HAP-1 (cell line): ENCODE measurements around the gene RAB37.
A peak's percentile ranks its signal among the peaks of the same experiment; 100 is the strongest.

Source experiments
- DNase-seq, 2 experiments: peaks; one replicate each; pipeline ENCODE4 v3.0.0-alpha.2; 2016 to 2020; ENCODE audit warnings: low spot score in 2 of 2
- H3K27me3 ChIP-seq: fragments of 250-450 bp; sonication (Bioruptor Pico); 2 replicates; pipeline ENCODE4 v1.5.1; 2020; ENCODE audit warnings: low read depth, mild to moderate bottlenecking, moderate library complexity
- H3K36me3 ChIP-seq: fragments of 250-450 bp; sonication (Bioruptor Pico); replicated peaks from 2 replicates; pipeline ENCODE4 v1.5.1; 2020; ENCODE audit warnings: mild to moderate bottlenecking
- H3K4me1 ChIP-seq: fragments of 250-450 bp; sonication (Bioruptor Pico); 2 replicates; pipeline ENCODE4 v1.5.1; 2020; ENCODE audit warnings: mild to moderate bottlenecking
- H3K4me3 ChIP-seq: fragments of 250-450 bp; sonication (Bioruptor Pico); 2 replicates; pipeline ENCODE4 v1.5.1; 2020; ENCODE audit warnings: mild to moderate bottlenecking, moderate library complexity
- H3K9me3 ChIP-seq: fragments of 250-450 bp; sonication (Bioruptor Pico); 2 replicates; pipeline ENCODE4 v1.5.1; 2020; ENCODE audit warnings: mild to moderate bottlenecking, moderate library complexity
- in situ Hi-C: fragments of 300-500 bp; cut with MboI; formaldehyde crosslinking; loops from 3 replicates; pipeline ENCODE4 v1.14.3; 2020; ENCODE audit warnings: low sequenced_read_pairs, inconsistent platforms, mixed read lengths

Gene RAB37

GRCh38 chr17:74766413-74766812 lies 29.4 kb downstream of the RAB37 start:
- Histone ChIP-seq H3K4me1 (no peaks in the 10 kb centered on the region), H3K36me3 (peaks cover 12% of the 10 kb centered on the region), H3K9me3 (no peaks in the 10 kb centered on the region), H3K4me3 (no peak overlapping the region), H3K27me3 (no peaks in the 10 kb centered on the region)
- no peak for DNase-seq
- in situ Hi-C loops, result no loop called here

- no peaks in the 10 kb centered on the region for H3K4me1 ChIP-seq
- no peak for DNase-seq
- no peaks in the 10 kb centered on the region for H3K9me3 ChIP-seq
- H3K36me3 ChIP-seq, result peaks cover 19% of the 10 kb centered on the region
- in situ Hi-C loops, result no loop called here
- no peak overlapping the region for H3K4me3 ChIP-seq
- H3K27me3 ChIP-seq, result no peaks in the 10 kb centered on the region
Observed at GRCh38 chr17:74767111-74767516, 30.1 kb downstream of the RAB37 start.

- Histone ChIP-seq H3K4me3 (no peak overlapping the region), H3K27me3 (no peaks in the 10 kb centered on the region), H3K9me3 (no peaks in the 10 kb centered on the region), H3K36me3 (peaks cover 30% of the 10 kb centered on the region), H3K4me1 (no peaks in the 10 kb centered on the region)
- DNase-seq, result no peak
- in situ Hi-C loops, result no loop called here
Observed at GRCh38 chr17:74768069-74768762, 31.2 kb downstream of the RAB37 start.

- H3K4me3 ChIP-seq, result no peak overlapping the region
- no peak for DNase-seq
- in situ Hi-C loops, result no loop called here
- H3K4me1 ChIP-seq, result no peaks in the 10 kb centered on the region
- no peaks in the 10 kb centered on the region for H3K27me3 ChIP-seq
- peaks cover 35% of the 10 kb centered on the region for H3K36me3 ChIP-seq
- H3K9me3 ChIP-seq, result no peaks in the 10 kb centered on the region
Observed at GRCh38 chr17:74768763-74769114, 31.7 kb downstream of the RAB37 start.

GRCh38 chr17:74769266-74769855 lies 32.3 kb downstream of the RAB37 start:
- Histone ChIP-seq H3K36me3 (peaks cover 38% of the 10 kb centered on the region), H3K9me3 (no peaks in the 10 kb centered on the region), H3K4me3 (no peak overlapping the region), H3K27me3 (no peaks in the 10 kb centered on the region), H3K4me1 (no peaks in the 10 kb centered on the region)
- in situ Hi-C loops, result no loop called here
- no peak for DNase-seq

- peaks cover 38% of the 10 kb centered on the region for H3K36me3 ChIP-seq
- no peaks in the 10 kb centered on the region for H3K9me3 ChIP-seq
- DNase-seq, result no peak
- no peak overlapping the region for H3K4me3 ChIP-seq
- no peaks in the 10 kb centered on the region for H3K27me3 ChIP-seq
- in situ Hi-C loops, result no loop called here
- H3K4me1 ChIP-seq, result no peaks in the 10 kb centered on the region
Observed at GRCh38 chr17:74769856-74770497, 32.9 kb downstream of the RAB37 start.

GRCh38 chr17:74770498-74771318 lies 33.7 kb downstream of the RAB37 start:
- no peaks in the 10 kb centered on the region; the same call in 1 of the 2 replicates for H3K4me1 ChIP-seq
- H3K9me3 ChIP-seq, result no peaks in the 10 kb centered on the region
- no peak overlapping the region for H3K4me3 ChIP-seq
- DNase-seq, result peak in 1 of 2 experiments; percentile 50
- in situ Hi-C loops, result no loop called here
- no peaks in the 10 kb centered on the region for H3K27me3 ChIP-seq
- peaks cover 38% of the 10 kb centered on the region for H3K36me3 ChIP-seq

- in situ Hi-C loops, result no loop called here
- H3K9me3 ChIP-seq, result no peaks in the 10 kb centered on the region
- peaks cover 38% of the 10 kb centered on the region for H3K36me3 ChIP-seq
- no peak overlapping the region for H3K4me3 ChIP-seq
- DNase-seq, result no peak
- no peaks in the 10 kb centered on the region for H3K27me3 ChIP-seq
- H3K4me1 ChIP-seq, result no peaks in the 10 kb centered on the region; the same call in 1 of the 2 replicates
Observed at GRCh38 chr17:74771319-74771914, 34.4 kb downstream of the RAB37 start.

GRCh38 chr17:74772053-74772452 lies 35.0 kb downstream of the RAB37 start:
- peaks cover 2% of the 10 kb centered on the region for H3K4me1 ChIP-seq
- no peaks in the 10 kb centered on the region for H3K9me3 ChIP-seq
- DNase-seq, result no peak
- in situ Hi-C loops, result no loop called here
- H3K4me3 ChIP-seq, result no peak overlapping the region
- H3K36me3 ChIP-seq, result peaks cover 38% of the 10 kb centered on the region
- no peaks in the 10 kb centered on the region for H3K27me3 ChIP-seq

- Histone ChIP-seq H3K4me3 (no peak overlapping the region), H3K36me3 (peaks cover 38% of the 10 kb centered on the region), H3K27me3 (no peaks in the 10 kb centered on the region), H3K9me3 (no peaks in the 10 kb centered on the region), H3K4me1 (peaks cover 5% of the 10 kb centered on the region)
- in situ Hi-C loops, result no loop called here
- no peak for DNase-seq
Observed at GRCh38 chr17:74773414-74773813, 36.4 kb downstream of the RAB37 start.

GRCh38 chr17:74773871-74774286 lies 36.8 kb downstream of the RAB37 start:
- Histone ChIP-seq H3K36me3 (peaks cover 38% of the 10 kb centered on the region), H3K9me3 (no peaks in the 10 kb centered on the region), H3K27me3 (no peaks in the 10 kb centered on the region), H3K4me3 (no peak overlapping the region), H3K4me1 (peaks cover 5% of the 10 kb centered on the region)
- in situ Hi-C loops, result no loop called here
- DNase-seq, result no peak

GRCh38 chr17:74775409-74776043 lies 38.5 kb downstream of the RAB37 start:
- Histone ChIP-seq H3K4me3 (peak overlapping the region; percentile 89), H3K36me3 (peaks cover 39% of the 10 kb centered on the region)
- in situ Hi-C loops, result loop anchor here (25.0 kb wide), 1 partner anchor 637 kb away; the partner anchor contains the start of gene GRB2

More at GRCh38 chr17:74775409-74776043, 38.5 kb downstream of the RAB37 start:
- H3K4me1 ChIP-seq, result peaks cover 5% of the 10 kb centered on the region
- no peak for DNase-seq
- no peaks in the 10 kb centered on the region for H3K9me3 ChIP-seq
- no peaks in the 10 kb centered on the region for H3K27me3 ChIP-seq
